ENCODE results near the gene KIAA0930.

The KIAA0930 gene

DNA sequence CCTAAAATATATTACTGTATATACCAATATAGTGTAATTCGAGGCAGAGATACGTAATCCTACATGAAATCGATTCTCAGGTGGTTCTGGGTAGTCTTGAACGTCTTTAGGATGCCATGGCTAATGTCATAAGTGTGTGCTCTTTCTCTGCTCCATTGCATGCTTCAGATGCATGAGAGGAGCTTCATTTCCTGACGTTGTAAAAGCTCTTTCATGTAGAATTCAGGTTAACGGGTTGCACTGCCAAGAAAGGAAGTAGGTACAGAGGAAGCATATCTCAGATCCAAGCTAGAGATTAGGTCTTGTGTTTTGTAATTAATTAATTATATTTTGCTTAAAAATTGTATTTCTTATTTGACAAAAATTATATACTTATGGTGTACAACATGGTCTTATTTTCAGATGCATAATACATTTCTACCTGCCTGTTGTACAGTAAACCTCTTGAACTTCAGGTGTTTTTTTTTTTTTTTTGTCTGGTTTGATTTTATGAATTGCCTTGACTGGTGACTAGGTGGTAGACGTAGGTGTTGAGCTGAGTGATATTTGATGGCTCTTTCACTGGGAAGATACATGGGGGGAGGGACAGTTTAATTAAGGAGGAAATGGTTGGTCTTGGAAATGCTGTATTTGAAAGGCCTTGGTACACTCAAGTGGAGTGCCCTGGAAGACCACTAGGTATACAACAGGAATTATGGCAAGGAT lies 67.7 kb downstream of the KIAA0930 start:
- DNase-seq (ENCODE audit: low read depth in 2 of 2), result no peak

DNA sequence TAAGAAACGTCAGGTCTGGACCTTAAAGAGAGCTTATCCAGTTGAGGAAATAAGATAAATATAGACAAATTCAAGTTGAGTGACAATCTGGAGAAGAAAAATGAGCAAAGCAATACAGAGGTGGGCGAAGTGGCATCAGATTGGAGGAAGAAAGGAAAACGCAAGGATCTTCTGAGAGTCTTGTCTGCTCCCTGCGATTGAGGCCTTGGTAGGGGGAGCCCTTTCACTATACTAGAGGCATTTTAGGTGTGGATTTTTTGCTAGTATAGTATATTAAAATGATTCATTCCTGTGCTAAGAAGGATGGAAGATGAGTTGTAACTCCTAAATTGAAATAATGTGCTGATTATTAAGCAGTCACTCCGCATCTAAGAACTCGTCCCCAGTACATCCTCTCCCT lies 68.9 kb downstream of the KIAA0930 start:
- DNase-seq (ENCODE audit: low read depth in 2 of 2), result no peak

DNA sequence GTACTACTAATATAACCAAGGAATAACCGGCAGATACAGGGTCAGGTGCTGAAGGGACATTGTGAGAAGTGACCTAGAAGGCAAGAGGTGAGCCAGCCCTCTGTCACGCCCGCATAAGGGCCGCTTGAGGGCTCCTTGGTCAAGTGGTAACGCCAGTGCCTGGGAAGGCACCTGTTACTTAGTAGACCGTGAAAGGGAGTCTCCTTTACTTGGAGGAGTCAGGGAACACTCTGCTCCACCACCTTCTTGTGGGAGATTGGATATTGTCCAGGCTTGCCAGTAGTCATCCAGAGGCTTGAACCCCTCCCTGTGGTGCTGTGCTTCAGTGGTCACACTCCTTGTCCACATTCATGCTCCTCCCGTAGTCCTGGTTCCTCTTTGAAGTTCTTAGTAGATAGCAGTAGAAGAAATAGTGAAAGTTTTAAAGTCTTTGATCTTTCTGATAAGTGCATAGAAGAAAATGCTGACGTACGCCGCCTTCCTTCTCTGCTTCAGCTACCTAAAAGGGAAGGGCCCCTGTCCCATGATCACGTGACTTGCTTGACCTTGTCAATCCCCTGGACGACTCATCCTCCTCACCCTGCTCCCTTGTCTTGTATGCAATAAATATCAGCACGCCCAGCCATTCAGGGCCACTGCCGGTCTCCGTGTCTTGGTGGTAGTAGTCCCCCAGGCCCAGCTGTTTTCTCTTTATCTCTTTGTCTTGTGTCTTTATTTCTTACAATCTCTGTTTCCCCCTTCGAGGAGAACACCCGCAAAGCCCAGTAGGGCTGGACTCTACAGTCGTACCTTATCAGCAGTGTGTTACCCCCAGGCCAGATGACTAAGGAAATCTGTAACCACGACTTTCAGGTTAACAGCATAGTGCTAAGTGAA lies 70.9 kb downstream of the KIAA0930 start:
- no peak for DNase-seq (ENCODE audit: low read depth in 2 of 2)

DNA sequence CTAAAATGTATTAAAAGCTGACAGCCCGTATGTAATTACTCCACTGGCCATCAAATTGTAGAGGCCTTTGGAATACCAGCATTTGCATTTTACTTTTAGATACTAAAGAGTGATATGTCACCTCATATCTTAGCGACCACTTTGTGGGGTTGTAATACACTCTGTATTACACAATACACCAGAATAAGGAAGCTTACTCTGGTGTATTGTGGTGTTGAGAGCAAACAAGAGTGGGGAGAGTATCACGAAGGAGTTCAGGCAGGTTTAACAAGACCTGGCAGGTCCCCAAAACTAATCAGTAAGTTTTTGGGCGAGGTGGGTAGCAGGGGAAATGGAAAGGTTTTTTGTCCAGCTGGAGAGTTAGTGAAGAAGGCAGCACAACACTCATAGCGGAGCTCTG lies 73.8 kb downstream of the KIAA0930 start:
- no peak for DNase-seq (ENCODE audit: low read depth in 2 of 2)

DNA sequence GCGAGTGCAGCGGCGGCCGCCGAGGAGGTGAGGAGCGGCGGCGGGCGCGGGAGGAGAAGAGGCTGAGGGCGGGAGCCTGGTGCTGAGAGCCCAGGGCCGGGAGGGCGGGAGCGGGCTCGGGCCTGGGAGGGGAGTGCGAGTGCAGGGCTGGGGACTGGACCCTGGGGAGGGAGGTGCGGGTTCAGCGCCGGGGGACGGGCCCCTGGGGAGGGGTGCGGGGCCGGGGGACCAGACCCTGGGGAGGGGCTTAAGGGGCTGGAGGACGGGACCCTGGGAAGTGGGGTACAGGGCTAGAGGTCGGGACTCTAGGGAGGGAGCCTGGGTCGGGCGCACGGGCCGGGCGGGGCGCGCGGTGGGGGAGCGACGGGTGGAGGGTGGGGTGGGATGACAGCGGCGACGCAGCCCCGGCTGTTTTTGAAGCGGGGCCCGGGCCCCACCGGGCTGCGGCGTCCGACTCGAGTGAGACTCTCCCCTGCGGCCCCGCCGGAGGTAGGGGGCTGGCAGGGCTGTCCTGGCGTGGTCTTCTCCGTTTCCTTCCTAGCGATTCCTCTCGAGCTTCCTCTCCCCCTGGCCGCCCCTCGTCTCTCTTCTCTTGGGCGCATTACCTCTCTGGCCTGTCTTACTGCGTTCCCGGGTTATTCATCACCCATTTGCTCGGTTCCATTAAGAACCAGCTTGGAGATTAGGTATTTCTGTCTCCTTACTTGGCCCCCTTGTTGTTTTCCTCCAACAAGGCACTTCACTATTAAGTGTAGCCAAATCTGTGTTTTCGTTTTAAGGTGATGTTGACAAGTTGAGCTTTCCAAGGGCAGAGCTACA lies 76.2 kb downstream of the KIAA0930 start:
- DNase-seq (ENCODE audit: low read depth in 2 of 2), result no peak

DNA sequence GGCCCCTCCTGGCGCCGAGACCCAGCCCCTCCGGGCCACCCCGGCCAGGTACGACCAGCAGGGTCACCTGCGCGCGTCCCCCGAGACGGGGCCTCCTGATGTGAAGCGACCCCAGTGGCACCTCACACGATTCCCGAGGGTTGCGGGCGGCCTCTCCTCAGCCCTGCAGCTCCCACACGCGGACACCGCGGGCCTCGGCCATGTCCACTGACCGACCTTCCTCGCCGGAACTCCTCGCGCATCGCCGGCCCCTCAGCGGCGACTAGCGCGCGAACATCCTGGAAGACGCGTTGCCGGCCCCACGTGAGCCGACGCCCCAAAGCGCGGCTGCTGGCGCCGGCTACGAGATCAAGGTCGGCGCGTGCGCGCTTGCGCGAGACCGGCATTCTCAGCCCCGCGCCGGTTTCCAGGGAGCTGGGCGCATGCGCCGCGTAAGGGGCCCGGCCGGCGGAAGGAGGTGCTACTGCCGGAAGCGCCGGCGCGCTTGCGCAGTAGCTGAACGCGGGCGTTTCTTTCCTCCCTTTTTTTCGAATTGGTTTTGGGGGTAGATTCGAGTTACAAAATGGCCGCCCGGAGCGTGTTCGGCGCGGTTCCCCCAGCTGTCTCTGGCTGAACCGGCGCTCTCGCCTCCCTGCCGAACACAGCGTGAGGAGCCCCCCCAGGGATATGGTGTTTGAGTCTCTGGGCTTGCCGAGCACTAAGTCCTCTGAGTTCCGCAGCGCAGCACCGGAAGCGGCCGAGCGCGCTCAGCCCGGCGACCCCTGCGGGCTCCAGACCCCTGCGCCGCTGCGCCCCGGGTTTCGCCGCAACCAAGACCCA lies 77.0 kb downstream of the KIAA0930 start, which contains the start of gene NUP50:
NUP50 (plus strand) TSS at position 475 of the 819 bp plus-strand sequence. CDS start 4,253 bp downstream, outside the sequence.
- peak; percentile 90 to 91 for DNase-seq (ENCODE audit: low read depth in 2 of 2)

DNA sequence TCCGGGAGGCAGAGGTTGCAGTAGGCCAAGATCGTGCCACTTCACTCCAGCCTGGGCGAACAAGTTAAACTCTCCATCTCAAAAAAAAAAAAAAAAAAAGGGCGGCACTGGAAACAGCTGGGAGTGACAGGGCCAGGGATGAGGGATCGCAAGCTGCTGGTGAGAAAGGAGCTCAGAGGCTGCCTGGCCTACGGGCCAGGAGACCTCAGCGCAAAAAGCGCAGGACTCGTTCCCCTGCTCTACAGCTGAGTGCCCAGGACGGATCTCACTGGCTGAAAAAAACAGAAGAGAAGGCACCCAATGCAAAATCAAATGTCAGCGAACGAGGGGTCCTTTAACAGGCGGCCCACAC lies 77.6 kb downstream of the KIAA0930 start:
- DNase-seq (ENCODE audit: low read depth in 2 of 2), result no peak

DNA sequence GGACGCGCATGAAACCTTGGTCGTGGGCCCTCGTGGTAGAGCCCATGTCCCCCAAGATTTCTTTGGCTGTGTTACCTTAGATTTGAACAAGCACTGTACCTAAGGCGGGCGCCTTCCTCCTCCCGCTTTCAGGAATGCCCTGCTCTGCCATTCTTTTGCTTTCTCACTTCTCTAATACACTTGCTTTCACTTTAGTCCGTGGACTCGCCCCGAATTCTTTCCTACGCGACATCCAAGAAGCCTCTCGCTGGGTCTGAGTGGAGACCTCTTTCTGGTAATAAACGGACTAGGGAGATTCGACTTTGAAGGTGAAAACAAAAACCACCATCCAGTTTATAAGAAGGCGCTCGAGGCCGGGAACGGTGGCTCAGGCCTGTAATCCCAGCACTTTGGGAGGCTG lies 78.2 kb downstream of the KIAA0930 start:
- no peak for DNase-seq (ENCODE audit: low read depth in 2 of 2)

DNA sequence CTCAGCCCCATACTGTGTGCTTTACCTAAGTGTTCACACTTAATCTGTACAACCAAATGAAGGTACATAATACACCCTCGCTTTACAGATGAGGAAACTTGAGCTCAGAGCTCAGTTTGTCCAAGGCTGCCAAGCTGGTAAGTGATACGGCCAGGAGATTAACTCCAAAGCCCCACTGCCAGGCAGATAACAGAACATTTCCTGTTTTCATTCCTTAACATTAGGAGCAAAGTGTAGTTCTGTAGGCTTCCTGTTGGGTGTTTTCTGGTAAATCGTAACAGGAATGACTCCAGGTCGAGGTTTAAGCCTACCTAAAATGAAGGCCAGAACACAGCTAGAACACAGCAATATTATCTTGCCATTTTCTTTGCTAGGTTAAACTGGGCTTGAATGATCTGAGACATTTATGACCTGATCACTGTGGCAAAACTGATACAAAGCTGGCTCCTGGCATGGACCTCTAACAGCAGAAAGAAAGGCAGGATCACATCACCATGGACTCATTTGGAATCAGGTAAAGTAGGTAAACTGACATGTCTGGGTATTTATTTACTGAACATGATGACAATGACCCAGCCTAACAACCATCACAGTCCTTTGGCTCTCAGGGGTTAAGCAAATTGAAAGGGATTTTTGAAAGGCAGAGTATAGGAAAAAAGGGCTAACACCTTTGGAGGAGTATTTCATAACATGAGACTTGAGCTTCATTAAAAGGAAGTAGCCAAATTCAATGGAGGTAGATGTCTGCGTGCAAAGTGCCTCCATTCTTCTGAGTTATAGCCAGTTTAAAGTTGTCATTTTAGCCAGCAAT lies 80.8 kb downstream of the KIAA0930 start:
- DNase-seq (ENCODE audit: low read depth in 2 of 2), result no peak

DNA sequence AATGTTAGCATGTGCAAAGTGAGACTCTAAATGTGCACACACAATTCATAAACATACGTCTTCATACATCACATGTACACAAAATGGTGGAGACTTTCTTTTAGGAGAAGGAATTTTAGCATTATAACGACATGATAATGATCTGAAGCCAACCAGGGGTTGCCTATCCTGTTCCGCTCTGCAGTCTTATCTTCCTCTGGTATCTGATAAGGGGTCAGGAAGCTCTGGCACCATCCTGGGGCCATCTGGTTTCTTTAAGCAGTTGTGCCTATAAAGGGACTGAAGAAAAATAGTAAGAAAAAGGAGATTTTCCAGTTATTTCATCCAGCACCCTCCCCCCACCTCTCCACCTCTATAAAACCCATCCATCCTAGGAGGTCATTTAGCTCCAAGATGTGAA lies 82.8 kb downstream of the KIAA0930 start:
- DNase-seq (ENCODE audit: low read depth in 2 of 2), result no peak

DNA sequence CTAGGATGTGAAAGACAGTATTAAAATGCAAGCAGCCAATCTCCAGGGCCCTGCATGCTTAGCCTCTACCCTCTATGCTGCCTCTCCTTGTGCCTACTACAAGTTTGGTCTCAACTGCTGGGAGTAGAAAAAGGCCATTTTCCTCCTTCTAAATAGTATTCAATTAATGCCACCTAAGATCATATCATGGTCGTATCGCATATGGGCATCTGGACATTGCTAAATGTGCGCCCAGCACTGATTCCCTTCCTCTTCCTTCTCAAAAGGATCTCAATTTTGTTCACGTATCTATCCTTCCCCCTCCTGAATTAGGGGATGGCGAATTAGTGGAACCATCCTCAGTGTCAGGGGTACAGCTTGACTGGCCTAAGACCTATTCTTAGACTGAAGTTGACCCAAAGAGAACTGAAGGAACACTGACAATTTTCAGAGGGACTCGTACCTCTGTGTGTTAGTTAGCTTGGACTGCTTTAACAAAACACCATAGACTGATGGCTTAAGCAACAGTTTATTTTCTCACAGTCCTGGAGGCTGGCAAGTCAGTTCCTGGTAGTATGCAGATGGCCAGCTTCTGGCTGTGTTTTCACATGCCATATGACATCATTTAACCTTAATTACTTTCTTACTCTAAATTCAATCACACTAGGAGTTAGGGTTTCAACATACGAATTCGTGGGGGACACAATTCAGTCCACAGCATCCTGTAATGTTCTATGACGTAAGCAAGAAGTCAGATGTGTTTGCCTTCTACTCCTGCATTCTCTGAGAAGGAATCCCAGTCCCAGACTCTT lies 85.4 kb downstream of the KIAA0930 start:
- peak; percentile 20 to 21 for DNase-seq (ENCODE audit: low read depth in 2 of 2)

DNA sequence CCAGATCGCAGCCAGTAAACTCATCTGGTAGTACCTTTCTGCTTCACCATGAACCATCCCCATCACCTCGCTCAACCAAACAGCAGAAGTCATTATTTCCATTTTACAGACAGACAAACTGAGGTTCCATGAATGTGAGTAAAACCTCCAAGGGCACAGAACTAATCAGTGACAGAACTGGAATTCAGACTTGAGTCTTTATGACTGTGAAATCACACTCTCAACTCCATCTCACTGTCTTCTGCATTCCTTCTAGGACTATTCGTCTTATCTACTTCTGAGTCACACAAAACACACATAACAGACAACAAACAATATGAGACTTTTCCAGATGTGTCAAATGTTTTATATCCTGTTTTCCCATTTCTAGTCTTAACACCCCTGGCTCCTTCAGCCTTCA lies 86.3 kb downstream of the KIAA0930 start:
- peak; percentile 13 to 15 for DNase-seq (ENCODE audit: low read depth in 2 of 2)

DNA sequence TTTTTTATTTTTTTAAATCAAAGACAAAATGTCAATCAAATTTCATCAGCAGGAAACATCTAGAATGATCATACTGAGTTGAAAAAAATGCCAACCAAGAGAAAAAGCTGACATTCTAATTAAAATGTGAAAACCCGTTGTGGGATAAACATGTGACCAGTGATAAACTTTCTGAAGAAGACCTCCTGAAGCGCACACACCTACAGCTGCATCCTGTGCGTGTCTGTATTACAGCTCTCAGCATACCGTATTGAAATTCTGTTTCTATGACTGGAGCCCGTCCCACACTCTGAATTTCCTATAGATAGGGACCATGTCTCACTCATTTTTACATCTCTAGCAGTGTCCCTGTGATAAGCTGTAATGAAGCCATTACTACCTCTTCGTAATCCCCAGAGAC lies 89.2 kb downstream of the KIAA0930 start:
- DNase-seq (ENCODE audit: low read depth in 2 of 2), result no peak

DNA sequence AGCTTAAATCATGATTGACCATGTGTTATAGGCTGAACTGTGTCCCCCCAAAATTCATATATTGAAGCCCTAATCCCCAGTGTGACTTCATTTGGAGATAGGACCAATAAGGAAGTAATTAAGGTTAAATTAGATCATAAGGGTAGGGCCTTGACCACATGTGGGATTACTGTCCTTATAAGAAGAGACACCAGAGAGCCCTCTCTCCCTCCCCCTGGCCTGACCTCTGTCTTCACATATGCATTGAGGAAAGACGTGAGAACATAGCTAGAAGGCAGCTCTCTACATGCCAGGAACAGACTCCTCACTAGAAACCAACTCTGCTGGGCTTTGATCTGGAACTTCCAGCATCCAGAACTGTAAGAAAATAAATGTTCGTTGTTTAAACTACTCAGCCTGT lies 90.6 kb downstream of the KIAA0930 start:
- DNase-seq (ENCODE audit: low read depth in 2 of 2), result no peak

DNA sequence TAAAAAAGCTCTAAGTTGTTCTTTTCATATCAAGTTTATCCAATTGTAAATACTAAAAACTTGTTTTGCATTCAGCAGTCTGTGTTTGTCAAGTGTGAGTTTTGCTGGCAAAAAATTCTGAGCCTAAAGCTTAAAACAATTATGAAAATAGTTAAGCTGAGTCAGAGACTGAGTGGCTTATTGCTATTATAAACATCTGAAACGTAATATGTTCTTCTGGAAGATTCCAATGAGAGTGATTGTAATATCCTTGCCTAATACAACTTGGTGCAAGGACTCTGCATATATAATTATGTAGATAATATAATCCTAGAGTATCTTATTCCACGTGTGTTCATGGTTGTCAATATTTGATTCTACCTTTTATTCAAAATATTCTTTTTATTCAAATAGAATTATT lies 91.0 kb downstream of the KIAA0930 start:
- no peak for DNase-seq (ENCODE audit: low read depth in 2 of 2)

DNA sequence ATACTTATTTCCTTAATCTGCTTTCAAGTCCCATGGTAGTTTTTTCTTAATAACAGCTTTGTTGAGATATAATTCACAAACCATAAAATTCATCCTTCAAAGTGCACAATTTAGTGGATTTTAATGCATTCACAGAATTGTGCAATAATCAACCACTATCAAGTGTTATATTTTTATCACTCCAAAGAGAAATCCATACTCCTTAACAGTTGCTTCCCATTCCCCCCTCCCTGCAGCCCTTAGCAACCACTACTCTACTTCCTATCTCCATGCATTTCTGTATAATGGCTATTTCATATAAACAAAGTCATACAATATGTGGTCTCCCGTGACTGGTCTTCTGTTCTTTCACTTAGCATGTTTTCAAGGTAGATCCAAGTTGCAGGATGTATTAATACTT lies 95.8 kb downstream of the KIAA0930 start:
- no peak for DNase-seq (ENCODE audit: low read depth in 2 of 2)

DNA sequence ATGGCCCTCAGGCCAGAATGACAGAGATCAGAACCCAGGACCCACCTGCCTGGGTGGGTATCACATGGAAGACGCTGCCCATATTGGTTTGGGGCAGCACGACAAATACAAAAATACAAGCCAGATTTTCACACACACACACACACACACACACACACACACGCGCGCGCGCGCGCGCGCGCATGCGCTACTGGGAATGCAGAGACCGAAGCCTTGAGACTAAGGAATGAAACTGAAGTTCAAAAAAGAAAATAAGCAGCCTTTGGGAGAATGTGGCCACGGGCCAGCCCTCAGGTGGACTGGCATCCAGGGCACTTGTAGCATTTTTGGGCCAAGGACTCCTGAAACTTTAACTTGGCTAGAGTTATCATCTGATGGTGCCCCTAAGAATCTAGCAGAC lies 98.3 kb downstream of the KIAA0930 start:
- DNase-seq (ENCODE audit: low read depth in 2 of 2), result no peak

Data from fibroblast of skin of left quadriceps (primary cell).